ENCODE data around the gene IMMT.
"Not testable (repeated sequence)": the region's sequence is repeated elsewhere in the genome, so short reads cannot be mapped to it uniquely, and the experiment has no call there.

The IMMT gene

GRCh38 chr2:86226070-86226469, 30.8 kb upstream of the IMMT start:
- no peak for DNase-seq

- DNase-seq: peak; percentile 82
Observed at GRCh38 chr2:86225581-86225980, 30.3 kb upstream of the IMMT start.

GRCh38 chr2:86224645-86225355, 29.5 kb upstream of the IMMT start:
- no peak for DNase-seq

GRCh38 chr2:86223927-86224560, 28.8 kb upstream of the IMMT start:
- DNase-seq: no peak

- no peak for DNase-seq
Observed at GRCh38 chr2:86223140-86223926, 28.1 kb upstream of the IMMT start.

GRCh38 chr2:86221066-86221684, 25.9 kb upstream of the IMMT start:
- DNase-seq: peak; percentile 31

GRCh38 chr2:86219896-86220295, 24.6 kb upstream of the IMMT start:
- DNase-seq: no peak

GRCh38 chr2:86218124-86218523, 22.9 kb upstream of the IMMT start:
- no peak for DNase-seq

GRCh38 chr2:86216575-86217555, 21.6 kb upstream of the IMMT start:
- DNase-seq: no peak

- DNase-seq: no peak
Observed at GRCh38 chr2:86214503-86214832, 19.2 kb upstream of the IMMT start.

- DNase-seq: no peak
Observed at GRCh38 chr2:86213699-86214502, 18.6 kb upstream of the IMMT start.

GRCh38 chr2:86213056-86213455, 17.8 kb upstream of the IMMT start:
- DNase-seq: no peak

GRCh38 chr2:86211796-86212188, 16.5 kb upstream of the IMMT start:
- DNase-seq: no peak

- DNase-seq: no peak
Observed at GRCh38 chr2:86211033-86211795, 16.0 kb upstream of the IMMT start.

GRCh38 chr2:86204458-86204857, 9.2 kb upstream of the IMMT start:
- no peak for DNase-seq

- no peak for DNase-seq
Observed at GRCh38 chr2:86203614-86204013, 8.4 kb upstream of the IMMT start.

- DNase-seq: no peak
Observed at GRCh38 chr2:86202702-86203101, 7.4 kb upstream of the IMMT start.

GRCh38 chr2:86202336-86202692, 7.1 kb upstream of the IMMT start:
- no peak for DNase-seq

GRCh38 chr2:86201671-86202335, 6.5 kb upstream of the IMMT start:
- no peak for DNase-seq

GRCh38 chr2:86200564-86200963, 5.3 kb upstream of the IMMT start:
- DNase-seq: not testable (repeated sequence)
